ENCODE results near the gene PNLIP. TPM values are rescaled to one million over a fixed set of nuclear protein-coding genes. Genes with fewer than 3 reads are reported as not detected.
A peak's percentile ranks its signal among the peaks of the same experiment; 100 is the strongest.

Gene PNLIP
- total RNA-seq: under 1 TPM in 1 of 2 donors, not detected in 1; 0.89 TPM
- long read RNA-seq, partial matches to known transcripts: 1 of 2 reads
- long read RNA-seq, other reads (novel, unspliced or antisense): 0 of 2 reads

DNA sequence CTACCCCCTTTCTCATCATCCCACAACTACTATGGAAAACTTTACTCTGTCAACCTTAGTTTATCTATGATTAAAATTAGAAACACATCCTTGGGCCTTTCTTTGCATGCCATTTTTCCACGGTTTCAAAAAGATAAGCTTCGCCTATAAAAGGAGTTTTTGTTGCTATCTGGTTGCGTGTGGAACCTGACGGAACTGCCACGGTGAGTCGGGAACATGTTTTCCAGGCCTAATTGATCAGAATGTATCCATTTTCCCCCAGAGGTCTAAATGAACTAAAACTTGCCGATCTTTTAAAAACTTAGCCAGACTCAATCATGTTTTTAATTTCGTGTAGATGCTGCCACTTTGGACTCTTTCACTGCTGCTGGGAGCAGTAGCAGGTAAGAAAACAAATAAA is at the start of gene PNLIP:
TSS of gene PNLIP (plus strand) at position 176 of the 400 bp plus-strand sequence. CDS start at position 338, 162 bp downstream.
- DNase-seq (no peak), ATAC-seq (no peak)
- intact Hi-C loops (cut with DNase I, micrococcal nuclease): no loop called here

DNA sequence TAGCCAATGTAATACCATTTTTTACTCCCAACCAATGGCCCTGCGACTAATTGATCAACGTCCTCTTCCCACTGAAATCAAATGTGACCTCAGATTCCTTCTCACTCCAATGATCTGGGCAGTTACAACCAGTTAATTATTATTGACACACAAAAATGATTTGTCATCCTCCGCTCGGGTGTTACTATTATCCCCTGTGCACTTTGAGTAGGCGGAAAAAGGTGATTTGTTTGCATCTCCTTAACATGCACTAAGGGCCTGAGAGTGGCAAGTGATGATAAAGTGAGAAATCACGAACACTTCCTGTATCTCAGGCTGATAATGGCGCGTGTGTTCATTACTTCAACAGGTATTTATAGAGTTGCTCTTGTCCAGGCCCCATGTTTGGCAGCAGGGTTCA is 40.9 kb upstream of the PNLIP start:
- intact Hi-C loops (cut with DNase I, micrococcal nuclease): no loop called here
- ATAC-seq: no peak
- DNase-seq: no peak

DNA sequence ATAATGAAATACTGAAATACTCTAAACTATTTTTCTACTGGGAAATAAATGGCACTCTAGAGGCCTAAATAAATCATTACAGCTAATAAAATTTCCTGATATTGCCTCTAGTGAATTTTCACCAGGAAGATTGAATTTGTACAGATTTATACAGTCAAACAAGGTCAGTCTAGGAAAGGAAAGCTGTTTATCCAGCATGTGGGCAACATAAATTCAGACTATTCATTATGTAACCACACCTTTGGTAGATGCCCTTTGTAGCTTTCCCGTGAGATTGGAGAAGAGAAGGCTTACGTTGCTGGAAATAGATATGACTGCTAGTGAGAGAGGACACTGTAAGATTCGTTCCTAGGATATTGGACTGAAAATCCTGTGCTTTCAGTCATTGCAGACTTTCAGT is 35.2 kb upstream of the PNLIP start:
- no peak for ATAC-seq
- DNase-seq: no peak
- intact Hi-C loops (cut with DNase I, micrococcal nuclease): no loop called here

DNA sequence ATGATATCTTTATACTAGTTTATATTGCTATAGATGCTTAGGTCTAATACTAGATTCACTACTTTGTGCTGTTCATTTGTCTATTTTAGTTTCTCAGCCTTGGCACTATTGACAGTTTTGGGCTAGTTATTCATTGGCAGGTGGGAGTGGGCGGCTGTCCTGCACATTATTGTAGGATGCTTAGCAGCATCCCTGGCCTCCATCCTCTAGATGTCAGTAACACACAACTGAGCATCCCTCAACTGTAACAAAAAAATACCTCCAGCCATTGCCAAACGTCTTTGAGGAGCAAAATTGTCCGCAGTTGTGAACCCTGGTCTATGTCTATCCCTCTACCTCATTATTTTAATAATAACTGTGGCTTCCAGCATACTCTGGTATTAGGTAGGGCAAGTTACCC is 34.4 kb upstream of the PNLIP start:
- no peak for ATAC-seq
- no peak for DNase-seq
- intact Hi-C loops (cut with DNase I, micrococcal nuclease): no loop called here

DNA sequence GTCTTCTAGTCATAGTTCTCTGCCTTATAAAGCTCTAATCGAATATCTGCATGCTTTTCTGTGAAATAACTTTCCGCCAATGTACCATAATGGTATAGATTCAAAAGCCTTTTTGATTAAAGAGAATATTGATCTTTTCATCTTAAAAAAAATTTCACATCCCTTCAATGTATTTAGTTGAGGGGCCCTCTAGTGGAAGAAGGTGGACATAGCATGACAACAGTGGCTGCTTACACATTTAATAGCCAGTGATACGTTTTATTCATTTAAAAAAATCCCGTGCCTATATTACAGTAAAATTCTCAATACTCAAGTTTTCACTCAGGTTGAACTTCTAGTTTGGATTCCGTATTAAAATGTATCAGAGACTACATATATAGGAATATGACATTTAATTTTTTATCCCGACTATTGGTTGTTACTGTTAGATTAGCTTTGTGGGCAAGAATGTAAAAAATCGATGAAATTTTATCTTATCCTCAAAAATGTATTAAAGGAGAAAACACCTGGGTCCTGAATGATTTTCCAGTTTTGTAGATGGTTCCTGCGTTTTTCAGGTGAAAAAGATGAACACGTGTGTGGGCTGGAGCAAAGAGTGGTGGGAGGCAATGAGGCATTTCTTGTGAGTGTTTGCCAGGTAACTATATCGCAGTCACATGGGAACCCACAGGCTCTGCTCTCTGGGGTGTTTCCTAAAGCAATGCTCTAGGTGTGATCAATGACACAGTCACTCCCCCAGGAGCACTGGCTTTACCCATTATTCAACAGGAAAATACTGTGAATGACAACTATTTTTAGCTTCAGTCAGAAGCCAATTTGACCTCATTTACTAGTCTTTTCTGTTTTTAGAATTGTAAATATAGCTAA is 24.1 kb upstream of the PNLIP start:
- DNase-seq (peak in 1 of 2 donors; percentile 27), ATAC-seq (no peak)
- intact Hi-C loops (cut with DNase I, micrococcal nuclease): no loop called here

DNA sequence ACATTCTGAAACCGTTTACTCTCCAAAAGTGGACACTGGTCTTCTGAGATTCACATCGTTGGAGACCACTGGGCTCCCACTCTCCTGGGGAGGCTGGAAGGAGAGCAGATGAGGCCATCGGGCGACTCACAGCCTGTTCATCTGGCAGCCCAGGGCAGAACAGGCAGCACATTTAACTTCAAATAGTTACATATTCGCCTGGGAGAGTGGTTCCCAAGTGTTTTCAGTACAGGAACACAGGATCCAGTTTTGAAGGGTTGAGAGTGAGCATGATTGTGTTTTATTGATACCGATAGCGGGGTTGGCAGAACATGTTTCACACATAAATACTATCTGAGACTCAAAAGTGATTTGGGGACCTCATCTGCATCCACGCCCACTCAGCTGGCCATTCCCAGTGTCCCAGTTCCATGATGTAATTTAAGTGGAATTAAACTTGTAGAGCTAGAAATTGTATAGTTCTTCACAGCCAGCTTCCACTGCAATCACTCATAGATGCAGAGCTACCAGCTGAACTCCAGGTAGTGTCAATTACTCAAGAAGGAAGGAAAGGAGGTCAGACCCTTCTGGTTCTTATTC is 22.8 kb upstream of the PNLIP start:
- intact Hi-C loops (cut with DNase I, micrococcal nuclease): no loop called here
- DNase-seq (no peak), ATAC-seq (no peak)

DNA sequence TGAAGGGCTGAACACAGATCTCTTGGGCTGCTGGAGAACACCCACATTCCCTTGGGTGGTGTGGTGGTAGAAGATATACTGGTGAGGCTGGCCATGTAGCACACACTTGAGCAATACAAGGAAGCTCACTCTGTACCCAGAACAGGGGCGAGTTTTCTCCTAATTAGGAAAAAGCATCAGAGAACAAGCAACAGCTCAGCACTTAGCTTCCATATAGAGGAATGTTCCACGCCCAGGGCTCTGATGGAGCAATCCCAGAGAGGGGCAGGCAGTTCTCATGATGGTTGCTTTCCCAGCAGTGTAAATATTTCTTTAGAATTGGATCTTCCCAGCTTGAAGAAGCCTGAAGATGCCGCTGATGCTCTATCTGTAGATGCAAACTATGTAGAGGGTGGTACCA is 21.0 kb upstream of the PNLIP start:
- ATAC-seq: no peak
- intact Hi-C loops (cut with DNase I, micrococcal nuclease): no loop called here
- no peak for DNase-seq

DNA sequence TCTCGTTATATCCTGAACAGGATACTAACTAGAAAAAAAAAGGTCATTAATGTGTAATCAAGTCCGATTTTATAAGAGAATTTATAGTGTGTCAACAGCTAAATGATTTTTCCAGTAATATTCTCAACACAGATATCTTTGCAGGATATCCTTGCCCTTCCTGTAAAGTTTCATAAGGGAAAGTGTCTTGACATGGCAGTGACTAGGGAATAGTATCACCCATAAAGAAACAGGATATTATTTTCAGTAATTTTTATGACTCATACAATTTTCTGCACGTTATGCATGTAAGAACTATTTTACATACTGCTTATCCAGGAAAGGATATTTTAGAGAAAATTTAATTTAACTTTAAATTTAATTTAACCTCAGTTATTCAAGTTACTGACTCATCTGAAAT is 19.5 kb upstream of the PNLIP start:
- ATAC-seq (no peak), DNase-seq (no peak)
- intact Hi-C loops (cut with DNase I, micrococcal nuclease): no loop called here

DNA sequence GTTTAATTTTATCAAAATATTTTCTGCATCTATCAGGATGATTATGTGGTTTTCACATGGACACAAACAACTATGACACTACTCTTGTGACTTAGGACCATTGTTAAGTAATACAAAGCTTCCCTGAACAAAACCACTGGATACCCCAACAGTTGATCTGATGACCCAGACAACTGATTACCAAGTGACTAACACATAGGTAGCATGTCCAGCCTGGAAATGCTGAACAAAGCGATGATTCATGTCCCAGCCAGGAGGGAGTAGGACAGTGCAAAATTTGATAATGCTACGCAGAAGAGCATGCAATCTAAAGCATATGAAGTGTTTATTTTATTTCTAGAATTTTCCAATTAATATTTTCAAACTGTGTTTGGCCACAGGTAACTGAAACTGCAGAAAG is 8.9 kb upstream of the PNLIP start:
- no peak for DNase-seq
- ATAC-seq: no peak
- intact Hi-C loops (cut with DNase I, micrococcal nuclease): no loop called here

DNA sequence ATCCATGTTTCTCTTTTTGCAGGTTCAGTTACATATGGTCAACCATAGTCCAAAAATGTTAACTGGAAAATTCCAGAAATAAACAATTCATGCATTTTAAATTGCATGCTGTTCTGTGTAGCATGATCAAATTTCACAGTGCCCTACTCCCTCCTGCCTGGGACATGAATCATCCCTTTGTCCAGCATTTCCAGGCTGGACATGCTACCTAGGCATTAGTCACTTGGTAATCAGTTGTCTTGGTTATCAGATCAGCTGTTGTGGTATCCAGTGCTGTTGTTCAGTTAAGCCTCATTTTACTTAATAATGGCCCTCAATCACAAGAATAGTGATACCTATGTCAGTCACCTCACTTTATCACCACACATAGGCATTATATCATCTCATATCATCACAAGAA is 7.3 kb upstream of the PNLIP start:
- no peak for ATAC-seq
- no peak for DNase-seq
- intact Hi-C loops (cut with DNase I, micrococcal nuclease): no loop called here

DNA sequence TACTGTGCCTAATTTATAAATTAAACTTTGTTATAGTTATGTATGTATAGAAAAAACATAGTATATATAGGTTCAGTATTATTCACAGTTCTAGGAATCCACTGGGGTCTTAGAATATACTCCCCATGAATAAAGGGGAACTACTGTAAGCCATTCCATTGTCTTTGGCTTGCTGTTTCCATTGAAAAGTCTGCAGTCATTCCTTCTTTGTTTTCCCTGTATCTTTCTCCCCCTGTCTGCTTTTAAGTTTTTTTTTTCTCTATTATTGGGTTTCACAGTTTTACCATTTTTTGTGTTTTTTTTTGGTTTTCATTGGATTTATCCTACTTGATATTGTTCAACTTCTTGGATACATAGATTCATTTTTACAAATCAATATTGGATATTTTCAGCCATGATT is 6.7 kb upstream of the PNLIP start:
- DNase-seq: no peak
- intact Hi-C loops (cut with DNase I, micrococcal nuclease): no loop called here
- ATAC-seq: no peak

DNA sequence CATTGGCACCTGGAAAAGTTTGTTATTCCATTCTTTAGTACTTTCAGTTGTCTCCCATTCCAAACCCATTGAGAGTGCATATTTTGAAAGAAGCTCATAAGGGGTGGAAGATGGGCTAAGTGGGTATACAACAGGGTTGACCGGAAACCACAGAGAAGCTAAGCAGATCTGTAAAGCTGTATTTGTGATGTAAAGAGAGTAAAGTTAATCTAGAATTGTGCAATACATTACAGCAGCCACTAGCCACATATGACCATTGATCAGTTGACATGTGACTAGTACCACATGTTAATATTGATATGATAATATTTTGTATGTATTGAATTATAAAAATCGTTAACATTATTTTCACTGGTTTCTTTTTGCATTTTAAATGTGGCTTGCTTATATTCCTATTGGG is 4.9 kb upstream of the PNLIP start:
- intact Hi-C loops (cut with DNase I, micrococcal nuclease): no loop called here
- DNase-seq: no peak
- no peak for ATAC-seq

DNA sequence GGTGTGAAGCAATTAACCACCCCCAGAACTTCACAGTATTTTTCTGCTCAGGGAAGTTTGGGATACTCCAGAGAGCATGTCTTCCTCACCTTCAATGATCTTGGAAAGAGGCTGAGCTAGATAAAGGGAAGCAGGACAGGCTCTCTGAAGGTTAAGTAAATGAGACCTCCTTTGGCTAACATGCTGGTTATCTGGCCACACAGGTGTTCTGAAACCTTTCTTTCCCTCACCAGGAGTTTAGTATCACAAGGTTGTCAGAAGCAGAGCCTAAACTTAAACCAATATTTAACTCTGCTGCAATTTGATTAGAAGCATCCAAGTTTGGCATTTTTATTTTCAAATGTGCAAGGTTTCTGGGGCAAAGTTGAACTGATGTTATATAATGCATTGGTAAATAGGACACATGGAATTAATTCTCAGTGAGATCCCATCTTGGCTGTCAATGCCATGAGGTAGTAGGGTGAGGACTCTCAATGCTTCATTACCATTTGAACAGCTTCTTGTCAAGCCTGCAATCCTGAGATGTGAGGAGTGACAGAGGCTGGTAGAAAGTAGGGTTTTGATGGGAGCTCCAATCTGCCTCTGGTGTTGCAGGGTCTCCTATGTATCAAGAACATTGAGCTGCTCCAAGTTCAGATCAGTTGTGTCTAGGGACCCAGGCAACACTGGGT is 3.6 kb upstream of the PNLIP start:
- DNase-seq: no peak
- intact Hi-C loops (cut with DNase I, micrococcal nuclease): no loop called here

DNA sequence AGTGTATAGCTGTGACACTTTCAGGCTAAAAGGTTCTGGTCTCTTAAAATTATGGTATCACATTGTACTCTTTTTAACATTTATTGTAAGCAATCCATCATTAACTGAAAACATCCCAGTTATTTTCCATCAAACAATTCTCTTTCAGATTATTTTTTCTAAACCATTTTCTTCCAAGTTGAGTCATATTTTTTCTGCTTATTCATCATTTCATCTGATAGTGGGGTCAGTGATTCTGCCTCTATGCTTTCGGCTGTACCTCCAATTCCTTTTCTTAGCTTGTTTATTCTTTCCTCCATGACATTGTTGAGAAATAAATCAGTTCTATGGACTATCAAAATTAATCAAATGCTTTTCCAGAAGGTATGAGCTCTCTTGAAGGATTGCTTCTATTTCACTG is 609 bp upstream of the PNLIP start:
- intact Hi-C loops (cut with DNase I, micrococcal nuclease): no loop called here
- DNase-seq (no peak), ATAC-seq (no peak)

More for the DNA sequence above, 3.6 kb upstream of the PNLIP start:
- ATAC-seq: no peak

DNA sequence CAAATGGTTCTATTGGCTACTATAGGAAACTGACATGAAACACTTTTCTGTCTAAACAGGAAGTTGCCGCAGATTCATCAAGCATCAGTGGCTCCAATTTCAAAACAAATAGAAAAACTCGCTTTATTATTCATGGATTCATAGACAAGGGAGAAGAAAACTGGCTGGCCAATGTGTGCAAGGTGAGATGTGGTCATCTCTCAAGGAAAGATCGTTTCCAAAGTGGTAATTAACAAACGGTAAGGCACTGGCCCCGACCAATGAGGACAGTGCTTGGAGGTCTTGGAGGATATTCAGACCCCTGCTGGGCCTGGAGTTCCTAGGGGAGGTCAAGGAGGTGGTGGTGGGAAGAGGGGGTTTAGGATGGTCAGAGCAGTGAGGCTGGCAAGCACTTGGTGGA is 2.6 kb downstream of the PNLIP start:
- DNase-seq: no peak
- ATAC-seq: no peak
- intact Hi-C loops (cut with DNase I, micrococcal nuclease): no loop called here

DNA sequence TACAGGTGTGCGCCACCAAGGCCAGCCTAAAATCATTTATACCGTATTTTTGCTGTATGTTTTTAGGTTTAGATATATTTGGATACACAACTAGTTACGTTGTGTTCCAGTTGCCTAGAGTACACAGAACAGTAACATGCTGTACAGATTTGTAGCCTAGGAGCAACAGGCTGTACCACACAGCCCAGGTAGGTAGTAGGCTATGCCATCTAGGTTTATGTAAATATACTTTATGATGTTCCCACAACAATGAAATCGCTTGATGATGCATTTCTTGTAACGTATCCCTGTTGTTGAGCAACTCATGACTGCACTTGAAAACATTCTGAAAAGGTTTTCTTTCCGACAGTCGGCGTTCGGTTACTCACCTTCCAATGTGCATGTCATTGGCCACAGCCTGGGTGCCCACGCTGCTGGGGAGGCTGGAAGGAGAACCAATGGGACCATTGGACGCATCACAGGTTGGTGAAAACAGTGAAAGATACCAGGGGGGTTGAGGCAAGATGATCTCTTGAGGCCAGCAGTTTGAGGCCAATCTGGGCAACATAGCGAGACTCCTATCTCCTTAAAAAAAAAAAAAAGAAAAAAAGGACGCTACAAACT is 7.7 kb downstream of the PNLIP start:
- intact Hi-C loops (cut with DNase I, micrococcal nuclease): no loop called here
- DNase-seq (no peak), ATAC-seq (no peak)

DNA sequence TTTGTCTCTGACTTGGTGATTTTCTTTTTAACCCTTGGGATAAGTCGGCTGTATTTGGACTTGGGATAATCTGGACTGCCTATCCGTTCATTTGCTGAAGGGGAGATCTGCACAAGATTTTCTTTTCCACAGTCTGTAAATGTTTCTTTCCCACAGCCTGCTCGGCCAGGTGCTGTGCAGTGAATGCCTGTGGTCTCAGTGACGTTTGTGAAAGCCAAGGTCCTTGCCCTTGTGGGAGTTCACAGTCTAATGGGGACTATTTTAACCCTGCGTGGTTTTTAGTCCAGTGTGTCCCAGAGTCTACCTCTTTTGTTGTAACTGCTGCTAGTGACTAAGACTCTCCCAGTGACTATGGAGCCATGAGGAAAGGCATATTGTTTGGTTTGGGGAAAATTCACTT is 8.9 kb downstream of the PNLIP start:
- ATAC-seq (no peak), DNase-seq (no peak)
- intact Hi-C loops (cut with DNase I, micrococcal nuclease): no loop called here

DNA sequence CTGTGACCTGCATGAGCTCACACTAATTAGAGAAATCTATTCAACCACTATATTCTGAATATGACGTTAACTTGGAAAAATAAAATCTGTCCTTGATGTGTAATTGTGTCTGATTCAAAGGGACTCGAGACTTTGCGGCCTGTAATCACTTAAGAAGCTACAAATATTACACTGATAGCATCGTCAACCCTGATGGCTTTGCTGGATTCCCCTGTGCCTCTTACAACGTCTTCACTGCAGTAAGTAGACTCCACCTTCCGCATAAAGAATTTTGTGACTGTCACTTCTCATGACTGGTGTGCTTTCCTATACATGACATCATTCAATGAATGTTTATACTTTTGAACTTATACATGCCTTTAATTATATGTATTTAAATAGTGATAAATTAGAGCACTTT is 10.1 kb downstream of the PNLIP start:
- DNase-seq (no peak), ATAC-seq (no peak)
- intact Hi-C loops (cut with DNase I, micrococcal nuclease): no loop called here

DNA sequence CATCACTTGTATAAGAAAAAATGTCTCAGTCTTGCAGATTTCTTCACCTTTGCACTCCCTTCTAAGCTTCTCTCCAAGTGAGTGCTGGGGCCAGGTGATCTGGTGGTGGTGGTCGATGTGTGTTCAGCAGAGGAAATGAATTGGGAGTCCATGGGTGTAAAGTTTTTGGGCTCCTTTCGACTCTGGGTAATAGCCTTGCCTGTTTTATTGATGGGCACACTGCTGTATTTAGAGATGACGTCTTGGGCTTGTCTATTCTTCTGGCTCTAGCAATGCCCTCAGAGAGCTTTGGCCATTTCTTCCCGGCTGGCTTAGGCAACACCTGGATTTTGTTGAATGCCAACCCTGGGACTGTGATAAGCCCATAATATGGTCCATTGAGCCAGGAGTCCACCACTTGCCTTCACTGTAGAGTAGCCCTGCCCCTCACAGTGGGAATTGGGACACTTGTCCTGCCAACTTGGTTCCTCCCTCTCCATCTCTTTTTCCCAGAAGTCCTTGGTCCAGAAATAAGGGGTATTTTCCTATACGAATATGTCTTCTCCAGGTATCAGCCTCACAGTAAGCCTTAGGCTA is 11.7 kb downstream of the PNLIP start:
- ATAC-seq (no peak), DNase-seq (no peak)
- intact Hi-C loops (cut with DNase I, micrococcal nuclease): no loop called here

Data from left colon (tissue), 2 donors.